ENCODE data around the gene CTDP1.

GRCh38 chr18:79695269-79695668 is 15.7 kb downstream of the CTDP1 start:
- no peak for TF ChIP-seq POLR2AphosphoS5 (IDR thresholded peaks at IDR 0.05)
- TF ChIP-seq POLR2A (IDR thresholded peaks at IDR 0.05) = no peak
- TF ChIP-seq, protein P1, sequence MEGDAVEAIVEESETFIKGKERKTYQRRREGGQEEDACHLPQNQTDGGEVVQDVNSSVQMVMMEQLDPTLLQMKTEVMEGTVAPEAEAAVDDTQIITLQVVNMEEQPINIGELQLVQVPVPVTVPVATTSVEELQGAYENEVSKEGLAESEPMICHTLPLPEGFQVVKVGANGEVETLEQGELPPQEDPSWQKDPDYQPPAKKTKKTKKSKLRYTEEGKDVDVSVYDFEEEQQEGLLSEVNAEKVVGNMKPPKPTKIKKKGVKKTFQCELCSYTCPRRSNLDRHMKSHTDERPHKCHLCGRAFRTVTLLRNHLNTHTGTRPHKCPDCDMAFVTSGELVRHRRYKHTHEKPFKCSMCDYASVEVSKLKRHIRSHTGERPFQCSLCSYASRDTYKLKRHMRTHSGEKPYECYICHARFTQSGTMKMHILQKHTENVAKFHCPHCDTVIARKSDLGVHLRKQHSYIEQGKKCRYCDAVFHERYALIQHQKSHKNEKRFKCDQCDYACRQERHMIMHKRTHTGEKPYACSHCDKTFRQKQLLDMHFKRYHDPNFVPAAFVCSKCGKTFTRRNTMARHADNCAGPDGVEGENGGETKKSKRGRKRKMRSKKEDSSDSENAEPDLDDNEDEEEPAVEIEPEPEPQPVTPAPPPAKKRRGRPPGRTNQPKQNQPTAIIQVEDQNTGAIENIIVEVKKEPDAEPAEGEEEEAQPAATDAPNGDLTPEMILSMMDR (IDR thresholded peaks at IDR 0.05) = no peak
- no peak for TF ChIP-seq EP300 (IDR thresholded peaks at IDR 0.05)

All from suprapubic skin (tissue), 4 donors.